Astrocyte (in vitro differentiated cells and primary cell): Measurements from ENCODE around the gene RASSF3. TPM values are rescaled to one million over a fixed set of nuclear protein-coding genes. Genes with fewer than 3 reads are reported as not detected.

Source experiments
- DNase-seq: peaks from one replicate; pipeline ENCODE4 v3.0.0-alpha.2; 2010; ENCODE audit warnings: low read depth
- FAIRE-seq: peaks from 2 replicates; lab custom pipeline; 2011; peaks lifted over from hg19 to GRCh38; lab: Jason Lieb, UNC
- H2AFZ ChIP-seq: 2 replicates; pipeline ENCODE4 v1.6.0; 2012; ENCODE audit warnings: low read depth, low read length, inconsistent platforms
- H3K27ac ChIP-seq: 2 replicates; pipeline ENCODE4 v1.5.1; 2011; ENCODE audit warnings: low read depth, low read length, inconsistent platforms
- H3K27me3 ChIP-seq: 2 replicates; pipeline ENCODE4 v1.6.0; 2011; ENCODE audit warnings: low read length, inconsistent platforms; ENCODE audit not compliant: insufficient read depth
- H3K36me3 ChIP-seq: 2 replicates; pipeline ENCODE4 v1.5.1; 2011; ENCODE audit warnings: low read length, inconsistent platforms; ENCODE audit not compliant: insufficient read depth
- H3K4me1 ChIP-seq: 2 replicates; pipeline ENCODE4 v1.5.1; 2011; ENCODE audit warnings: low read length, inconsistent platforms; ENCODE audit not compliant: insufficient read depth
- H3K4me2 ChIP-seq: 2 replicates; pipeline ENCODE4 v1.6.0; 2012; ENCODE audit warnings: low read length, inconsistent platforms
- H3K4me3 ChIP-seq: 2 replicates; pipeline ENCODE4 v1.5.1; 2011; ENCODE audit warnings: low read depth, mild to moderate bottlenecking, low read length, inconsistent platforms; ENCODE audit not compliant: insufficient read depth
- H3K79me2 ChIP-seq: 2 replicates; pipeline ENCODE4 v1.6.0; 2012; ENCODE audit warnings: mild to moderate bottlenecking, low read length, inconsistent platforms; ENCODE audit not compliant: insufficient read depth
- H3K9ac ChIP-seq: 2 replicates; pipeline ENCODE4 v1.6.0; 2012; ENCODE audit warnings: mild to moderate bottlenecking, low read length, inconsistent platforms
- H3K9me3 ChIP-seq: 2 replicates; pipeline ENCODE4 v1.5.1; 2012; ENCODE audit warnings: low read depth, mild to moderate bottlenecking, low read length, inconsistent platforms; ENCODE audit not compliant: insufficient read depth
- H4K20me1 ChIP-seq: 2 replicates; pipeline ENCODE4 v1.6.0; 2012; ENCODE audit warnings: low read length, inconsistent platforms; ENCODE audit not compliant: insufficient read depth
- H3K27ac Mint-ChIP-seq: one replicate; pipeline ENCODE4 v1.8.0; 2021; ENCODE audit warnings: mild to moderate bottlenecking, mixed read lengths; ENCODE audit not compliant: unreplicated experiment
- H3K27me3 Mint-ChIP-seq: one replicate; pipeline ENCODE4 v1.8.0; 2021; ENCODE audit warnings: low read depth, mixed read lengths; ENCODE audit not compliant: unreplicated experiment
- H3K36me3 Mint-ChIP-seq: one replicate; pipeline ENCODE4 v1.8.0; 2021; ENCODE audit warnings: low read depth, mixed read lengths; ENCODE audit not compliant: unreplicated experiment
- H3K4me1 Mint-ChIP-seq: one replicate; pipeline ENCODE4 v1.8.0; 2021; ENCODE audit warnings: low read depth, mixed read lengths; ENCODE audit not compliant: unreplicated experiment
- H3K4me3 Mint-ChIP-seq: one replicate; pipeline ENCODE4 v1.8.0; 2021; ENCODE audit warnings: mild to moderate bottlenecking, moderate library complexity, mixed read lengths; ENCODE audit not compliant: unreplicated experiment
- H3K9me3 Mint-ChIP-seq: one replicate; pipeline ENCODE4 v1.8.0; 2021; ENCODE audit warnings: mild to moderate bottlenecking, mixed read lengths; ENCODE audit not compliant: unreplicated experiment
- EZH2 ChIP-seq: IDR thresholded peaks from 2 replicates; pipeline ENCODE4 v1.6.1; 2012; ENCODE audit warnings: mild to moderate bottlenecking, low read length, inconsistent platforms; ENCODE audit not compliant: insufficient read depth
- total RNA-seq: library from RNA; stranded (reverse); gene quantifications from 2 replicates; pipeline ENCODE4 v1.2.1, GENCODE V29; 2021
- TF ChIP-seq, protein P1 (sequence below): IDR thresholded peaks from 2 replicates; pipeline ENCODE4 v1.5.1; 2011; ENCODE audit warnings: low read depth, mild to moderate bottlenecking, inconsistent platforms, low read length, moderate library complexity; ENCODE audit not compliant: insufficient read depth

The RASSF3 gene
- total RNA-seq, 1 donor from 2014 or later: 18.3 TPM

DNA sequence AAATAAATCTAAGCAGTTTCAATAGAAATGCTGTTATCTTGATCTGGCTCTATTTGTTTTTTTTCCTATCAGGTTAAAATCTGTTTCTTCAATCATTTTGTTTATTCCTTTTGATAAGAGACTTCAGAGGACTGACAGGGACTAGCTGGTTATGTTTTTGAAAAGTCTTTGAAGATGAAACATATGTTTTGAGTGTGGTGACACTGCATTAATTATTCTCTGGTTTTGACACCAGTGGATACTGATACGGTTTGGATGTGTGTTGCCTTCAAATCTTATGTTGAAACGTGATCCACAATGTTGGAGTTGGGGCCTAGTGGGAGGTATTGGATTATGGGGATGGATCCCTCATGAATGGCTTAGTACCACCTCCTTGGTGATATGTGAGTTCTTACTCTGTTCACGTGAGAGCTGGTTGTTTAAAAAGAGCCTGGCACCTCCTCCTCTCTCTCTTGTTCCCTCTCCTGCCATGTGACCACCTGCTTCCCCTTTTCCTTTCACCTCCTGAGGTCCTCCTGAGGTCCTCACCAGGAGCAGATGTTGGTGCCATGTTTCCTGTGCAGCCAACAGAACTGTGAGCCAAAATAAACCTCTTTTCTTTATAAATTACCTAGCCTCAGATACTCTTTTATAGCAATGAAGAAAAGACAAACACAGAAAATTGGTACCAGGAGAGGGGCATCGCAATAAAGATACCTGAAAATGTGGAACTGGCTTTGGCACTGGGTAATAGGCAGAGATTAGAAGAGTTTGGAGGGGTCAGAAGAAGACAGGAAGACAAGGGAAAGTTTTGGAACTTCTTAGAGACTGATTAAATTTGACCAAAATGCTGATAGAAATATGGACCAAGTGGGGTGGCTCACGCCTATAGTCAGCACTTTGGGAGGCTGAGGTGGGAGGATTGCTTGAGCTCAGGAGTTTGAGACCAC is 23.0 kb downstream of the RASSF3 start:
- no peak for FAIRE-seq

DNA sequence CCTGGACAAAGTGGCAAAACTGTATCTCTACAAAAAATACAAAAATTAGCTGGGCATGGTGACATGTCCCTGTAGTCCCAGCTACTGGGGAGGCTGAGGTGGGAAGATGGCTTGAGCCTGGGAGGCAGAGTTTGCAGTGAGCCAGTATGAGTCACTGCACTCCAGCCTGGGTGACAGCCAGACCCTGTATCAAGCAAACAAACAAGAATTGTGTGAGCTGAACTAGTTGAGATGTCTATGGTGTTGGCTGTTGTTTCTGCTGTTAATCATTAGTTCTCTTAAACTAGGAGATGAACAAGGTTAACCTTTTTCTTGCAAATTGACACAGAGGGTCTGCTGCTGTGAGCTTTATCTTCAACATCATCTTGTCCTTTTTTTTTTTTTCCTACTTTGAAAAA is 23.6 kb downstream of the RASSF3 start:
- peaks cover 3% of the 10 kb centered on the region for H4K20me1 ChIP-seq
- no peak overlapping the region for H3K4me2 ChIP-seq
- peaks cover 8% of the 10 kb centered on the region for H3K4me1 Mint-ChIP-seq
- FAIRE-seq (peak; percentile 34), DNase-seq (peak; percentile 69)
- peaks cover 9% of the 10 kb centered on the region for H3K36me3 Mint-ChIP-seq
- H3K9ac ChIP-seq: no peak overlapping the region
- no peak overlapping the region for H3K27ac ChIP-seq
- H3K27ac Mint-ChIP-seq: no peak overlapping the region
- no peaks in the 10 kb centered on the region for H3K27me3 Mint-ChIP-seq
- no peaks in the 10 kb centered on the region for H3K4me1 ChIP-seq
- H3K27me3 ChIP-seq: no peaks in the 10 kb centered on the region
- no peaks in the 10 kb centered on the region for H3K9me3 ChIP-seq
- H3K4me3 Mint-ChIP-seq: no peak overlapping the region
- no peaks in the 10 kb centered on the region for H3K36me3 ChIP-seq
- H3K79me2 ChIP-seq: peaks cover 57% of the 10 kb centered on the region
- no peak overlapping the region for H3K4me3 ChIP-seq
- TF ChIP-seq, protein P1, sequence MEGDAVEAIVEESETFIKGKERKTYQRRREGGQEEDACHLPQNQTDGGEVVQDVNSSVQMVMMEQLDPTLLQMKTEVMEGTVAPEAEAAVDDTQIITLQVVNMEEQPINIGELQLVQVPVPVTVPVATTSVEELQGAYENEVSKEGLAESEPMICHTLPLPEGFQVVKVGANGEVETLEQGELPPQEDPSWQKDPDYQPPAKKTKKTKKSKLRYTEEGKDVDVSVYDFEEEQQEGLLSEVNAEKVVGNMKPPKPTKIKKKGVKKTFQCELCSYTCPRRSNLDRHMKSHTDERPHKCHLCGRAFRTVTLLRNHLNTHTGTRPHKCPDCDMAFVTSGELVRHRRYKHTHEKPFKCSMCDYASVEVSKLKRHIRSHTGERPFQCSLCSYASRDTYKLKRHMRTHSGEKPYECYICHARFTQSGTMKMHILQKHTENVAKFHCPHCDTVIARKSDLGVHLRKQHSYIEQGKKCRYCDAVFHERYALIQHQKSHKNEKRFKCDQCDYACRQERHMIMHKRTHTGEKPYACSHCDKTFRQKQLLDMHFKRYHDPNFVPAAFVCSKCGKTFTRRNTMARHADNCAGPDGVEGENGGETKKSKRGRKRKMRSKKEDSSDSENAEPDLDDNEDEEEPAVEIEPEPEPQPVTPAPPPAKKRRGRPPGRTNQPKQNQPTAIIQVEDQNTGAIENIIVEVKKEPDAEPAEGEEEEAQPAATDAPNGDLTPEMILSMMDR: no peak
- no peak for TF ChIP-seq EZH2
- peaks cover 4% of the 10 kb centered on the region for H3K9me3 Mint-ChIP-seq
- no peak overlapping the region for H2AFZ ChIP-seq

More for the DNA sequence above, 23.0 kb downstream of the RASSF3 start:
- Histone ChIP-seq H3K9me3 (no peaks in the 10 kb centered on the region), H3K9ac (no peak overlapping the region), H3K79me2 (peaks cover 56% of the 10 kb centered on the region), H3K36me3 (no peaks in the 10 kb centered on the region), H3K4me3 (no peak overlapping the region), H3K4me1 (peaks cover 4% of the 10 kb centered on the region), H4K20me1 (peaks cover 3% of the 10 kb centered on the region), H3K4me2 (no peak overlapping the region), H3K27ac (no peak overlapping the region), H2AFZ (no peak overlapping the region), H3K27me3 (no peaks in the 10 kb centered on the region)
- H3K4me1 Mint-ChIP-seq: peaks cover 4% of the 10 kb centered on the region
- no peak for DNase-seq
- H3K27ac Mint-ChIP-seq: no peak overlapping the region
- peaks cover 9% of the 10 kb centered on the region for H3K36me3 Mint-ChIP-seq
- peaks cover 4% of the 10 kb centered on the region for H3K9me3 Mint-ChIP-seq
- H3K27me3 Mint-ChIP-seq: no peaks in the 10 kb centered on the region
- H3K4me3 Mint-ChIP-seq: no peak overlapping the region
- no peak for TF ChIP-seq EZH2
- TF ChIP-seq, protein P1: no peak
